Measurements from ENCODE around the gene STX8. TPM values are rescaled to one million over a fixed set of nuclear protein-coding genes. Genes with fewer than 3 reads are reported as not detected.
"Not testable (repeated sequence)": the region's sequence is repeated elsewhere in the genome, so short reads cannot be mapped to it uniquely, and the experiment has no call there.

Gene STX8
- polyA plus RNA-seq, 5 donors: 52.5 to 68.2 (median 60.0) TPM

DNA sequence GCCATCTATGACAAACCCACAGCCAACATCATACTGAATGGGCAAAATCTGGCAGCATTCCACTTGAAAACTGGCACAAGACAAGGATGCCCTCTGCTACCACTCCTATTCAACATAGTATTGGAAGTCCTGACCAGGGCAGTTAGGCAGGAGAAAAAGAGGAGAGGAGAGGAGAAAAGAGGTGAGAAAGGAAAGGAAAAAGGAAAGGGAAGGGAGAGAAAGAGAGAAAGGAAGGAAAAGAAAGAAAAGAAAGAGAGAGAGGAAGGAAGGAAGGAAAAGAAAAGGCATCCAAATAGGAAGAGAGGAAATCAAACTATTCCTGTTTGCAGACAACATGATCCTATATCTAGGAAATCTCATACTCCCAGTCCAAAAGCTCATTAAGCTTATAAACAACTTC lies 11.5 kb downstream of the STX8 start:
- no peak for DNase-seq

DNA sequence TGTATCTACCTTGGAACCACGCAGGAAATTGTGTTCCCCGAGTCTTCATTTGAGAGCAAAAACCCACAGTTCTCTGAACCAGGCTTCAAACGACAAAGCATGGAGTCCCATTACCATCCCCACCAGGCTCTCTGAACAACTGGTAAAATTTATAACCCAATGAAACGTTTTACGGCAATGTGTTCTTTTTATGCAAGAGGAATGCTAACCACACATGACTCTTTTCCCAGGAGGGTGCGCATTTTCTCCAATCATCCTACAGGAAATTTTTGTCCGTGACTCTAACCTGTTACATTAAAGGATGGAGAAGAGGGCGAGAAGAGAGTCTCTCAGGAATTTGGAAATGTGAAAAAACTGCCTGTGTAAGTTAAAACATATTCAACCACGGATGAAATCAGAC lies 17.8 kb downstream of the STX8 start:
- DNase-seq: no peak

DNA sequence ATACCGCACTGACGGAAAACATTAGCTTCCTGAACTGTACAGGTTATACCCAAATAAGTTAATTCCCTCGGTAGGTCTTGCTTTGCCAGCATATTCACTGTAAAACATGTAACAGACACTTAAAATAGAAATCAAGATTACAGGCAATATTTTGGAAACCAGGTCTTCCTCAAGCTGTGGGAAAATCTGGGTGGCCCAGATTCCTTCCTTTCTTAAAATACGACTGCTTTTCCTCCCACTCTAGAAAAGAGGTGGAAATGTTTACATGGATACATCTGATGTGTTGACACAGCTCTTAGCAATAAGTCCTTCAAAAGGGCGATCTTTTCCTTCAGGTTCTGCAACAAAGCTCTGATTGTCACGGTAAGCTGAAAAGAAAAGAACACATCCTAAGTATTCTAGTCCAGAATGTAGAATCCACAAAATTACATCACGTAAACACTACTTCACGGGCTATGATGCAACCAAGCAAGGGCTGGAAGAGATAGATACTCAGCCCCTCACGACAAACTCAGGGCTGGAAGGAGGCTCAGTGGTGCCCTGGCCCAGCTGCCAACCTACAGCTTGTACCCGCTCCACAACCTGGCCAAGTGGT lies 18.4 kb downstream of the STX8 start:
- no peak for DNase-seq

DNA sequence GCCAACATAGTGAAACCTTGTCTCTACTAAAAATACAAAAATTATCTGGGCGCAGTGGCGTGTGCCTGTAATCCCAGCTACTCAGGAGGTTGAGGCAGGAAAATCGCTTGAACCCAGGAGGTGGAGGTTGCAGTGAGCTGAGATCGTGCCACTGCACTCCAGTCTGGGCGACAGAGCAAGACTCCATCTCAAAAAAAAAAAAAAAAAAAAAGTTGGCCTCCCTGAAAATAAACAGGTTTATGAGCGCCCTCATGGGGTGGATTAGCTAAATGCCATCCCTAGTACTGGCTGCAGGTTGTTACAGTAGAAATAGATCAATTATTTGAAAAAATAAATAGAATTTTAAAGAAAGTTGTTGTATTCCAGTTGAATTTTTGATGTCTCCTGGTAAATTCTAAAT lies 20.9 kb downstream of the STX8 start:
- not testable (repeated sequence) for DNase-seq

DNA sequence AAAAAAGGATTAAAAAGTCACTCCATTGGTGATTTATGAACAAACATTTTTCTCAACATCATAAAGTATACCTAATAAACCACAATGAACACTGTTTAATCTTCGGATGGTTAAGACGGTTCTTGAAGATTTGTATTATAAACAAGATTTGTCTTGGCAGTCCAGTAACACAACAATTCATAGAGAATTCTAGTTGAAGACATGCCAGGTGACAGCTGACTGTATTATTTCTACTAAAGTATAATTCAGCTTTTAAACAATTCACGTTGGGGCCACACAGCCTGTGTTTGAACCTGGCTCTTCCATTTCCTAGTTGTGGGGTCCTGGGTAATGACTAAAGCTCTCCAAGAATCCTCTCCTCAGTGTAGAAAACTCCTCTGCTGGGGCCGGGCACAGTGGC lies 22.0 kb downstream of the STX8 start:
- no peak for DNase-seq

GRCh38 chr17:9553181-9553580 lies 22.4 kb downstream of the STX8 start:
- DNase-seq: no peak

GRCh38 chr17:9549215-9549614 lies 26.4 kb downstream of the STX8 start:
- DNase-seq: no peak

- DNase-seq: no peak
Observed at GRCh38 chr17:9544221-9544620, 31.4 kb downstream of the STX8 start.

GRCh38 chr17:9541718-9542117 lies 33.9 kb downstream of the STX8 start:
- DNase-seq: no peak

DNA sequence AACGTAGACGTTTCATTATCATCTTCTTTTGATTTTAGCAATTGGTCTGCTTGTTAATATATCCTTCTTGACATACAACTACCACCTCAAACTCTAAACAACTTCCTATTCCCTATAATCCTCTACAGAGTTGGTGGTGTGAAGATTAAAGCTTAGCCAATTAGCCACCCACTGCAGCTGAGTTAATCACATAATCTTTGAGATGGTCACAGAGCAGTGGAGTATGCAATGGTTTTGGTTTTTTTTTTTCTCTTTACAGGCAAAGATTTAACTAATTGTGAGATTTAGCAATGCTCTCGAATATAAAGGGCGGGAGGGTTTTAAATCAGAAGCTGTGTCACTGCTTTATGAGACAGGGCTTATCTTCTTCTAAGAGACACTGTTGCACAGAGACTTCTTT lies 37.0 kb downstream of the STX8 start:
- DNase-seq: no peak

- no peak for DNase-seq
Observed at GRCh38 chr17:9537177-9537776, 38.3 kb downstream of the STX8 start.

DNA sequence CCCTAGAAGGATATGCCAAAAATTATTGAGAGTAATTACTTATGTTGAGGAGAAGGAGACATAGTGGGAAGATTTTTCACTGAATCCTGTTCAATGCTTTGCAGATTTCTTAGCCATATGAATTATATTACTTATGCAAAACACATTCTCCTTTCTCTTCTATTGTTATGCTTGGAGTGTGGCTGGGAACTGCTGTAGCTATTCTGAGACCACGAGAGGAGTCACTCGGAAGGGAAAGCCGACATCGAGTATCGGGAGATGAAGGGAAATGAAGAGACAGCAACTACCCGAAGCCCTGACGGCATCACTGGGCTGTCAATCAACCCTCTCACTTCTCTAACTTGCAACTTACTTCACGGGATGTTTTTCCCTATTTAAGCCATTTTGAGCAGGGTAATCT lies 39.6 kb downstream of the STX8 start:
- DNase-seq: no peak

DNA sequence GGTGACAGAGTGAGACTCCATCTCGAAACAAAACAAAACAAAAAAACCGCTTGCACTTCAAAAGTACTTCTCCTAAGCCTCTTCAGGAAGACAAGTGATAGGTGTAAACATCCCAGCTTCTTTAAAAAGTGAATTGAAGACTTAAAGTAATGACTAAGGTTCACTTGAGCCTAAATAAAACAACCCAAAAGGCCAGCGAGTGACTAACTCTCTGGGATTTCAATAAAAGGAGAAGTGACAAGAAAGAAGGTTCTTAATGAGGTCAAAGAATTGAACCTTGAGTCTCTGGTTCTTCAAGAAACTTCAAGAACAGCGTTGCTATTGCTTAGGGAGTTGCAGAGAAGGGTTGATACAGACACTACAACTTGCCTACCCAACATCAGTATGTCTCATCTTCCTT lies 42.2 kb downstream of the STX8 start:
- no peak for DNase-seq

- DNase-seq: no peak
Observed at GRCh38 chr17:9532715-9533114, 42.9 kb downstream of the STX8 start.

DNA sequence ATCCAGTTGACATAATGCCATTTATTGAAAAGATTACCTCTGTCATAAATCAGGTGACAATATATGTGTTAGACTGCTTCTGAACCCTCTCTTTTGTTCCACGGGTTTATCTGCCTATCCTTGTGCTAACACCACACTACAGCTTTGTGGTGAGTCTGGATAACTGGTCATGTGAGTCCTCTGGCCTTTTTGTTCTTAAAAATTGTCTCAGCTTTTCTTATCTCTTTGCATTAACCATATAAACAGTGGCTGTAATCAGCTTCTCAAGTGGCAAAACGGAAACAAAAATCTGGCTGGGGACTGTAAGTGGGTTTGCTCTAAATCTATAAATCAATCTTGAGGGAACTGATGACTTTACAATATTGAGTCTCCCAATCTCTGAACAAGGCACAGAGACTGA lies 44.6 kb downstream of the STX8 start:
- no peak for DNase-seq

- DNase-seq: no peak
Observed at GRCh38 chr17:9529033-9529700, 46.5 kb downstream of the STX8 start.

- DNase-seq: no peak
Observed at GRCh38 chr17:9527788-9528187, 47.8 kb downstream of the STX8 start.

DNA sequence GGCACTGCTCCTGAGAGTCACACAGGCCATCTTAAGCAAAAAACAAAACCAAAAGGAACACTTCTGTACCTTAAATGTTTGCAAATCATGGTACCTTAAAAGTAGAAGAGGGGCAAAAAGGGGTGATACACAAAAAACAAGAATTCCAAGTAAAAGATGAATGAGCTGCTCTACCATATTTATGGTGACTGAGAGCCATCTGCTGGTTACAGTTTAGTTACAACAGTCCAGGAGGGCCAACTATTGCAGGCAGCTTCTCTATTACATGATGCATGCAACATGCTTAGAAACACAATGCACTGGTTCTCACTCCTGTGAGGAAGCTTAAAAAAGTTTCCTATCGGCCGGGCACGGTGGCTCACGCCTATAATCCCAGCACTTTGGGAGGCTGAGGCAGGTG lies 53.5 kb downstream of the STX8 start:
- peak; percentile 10 to 38 for DNase-seq

GRCh38 chr17:9521062-9521461 lies 54.6 kb downstream of the STX8 start:
- DNase-seq: no peak

GRCh38 chr17:9520649-9521048 lies 55.0 kb downstream of the STX8 start:
- no peak for DNase-seq

DNA sequence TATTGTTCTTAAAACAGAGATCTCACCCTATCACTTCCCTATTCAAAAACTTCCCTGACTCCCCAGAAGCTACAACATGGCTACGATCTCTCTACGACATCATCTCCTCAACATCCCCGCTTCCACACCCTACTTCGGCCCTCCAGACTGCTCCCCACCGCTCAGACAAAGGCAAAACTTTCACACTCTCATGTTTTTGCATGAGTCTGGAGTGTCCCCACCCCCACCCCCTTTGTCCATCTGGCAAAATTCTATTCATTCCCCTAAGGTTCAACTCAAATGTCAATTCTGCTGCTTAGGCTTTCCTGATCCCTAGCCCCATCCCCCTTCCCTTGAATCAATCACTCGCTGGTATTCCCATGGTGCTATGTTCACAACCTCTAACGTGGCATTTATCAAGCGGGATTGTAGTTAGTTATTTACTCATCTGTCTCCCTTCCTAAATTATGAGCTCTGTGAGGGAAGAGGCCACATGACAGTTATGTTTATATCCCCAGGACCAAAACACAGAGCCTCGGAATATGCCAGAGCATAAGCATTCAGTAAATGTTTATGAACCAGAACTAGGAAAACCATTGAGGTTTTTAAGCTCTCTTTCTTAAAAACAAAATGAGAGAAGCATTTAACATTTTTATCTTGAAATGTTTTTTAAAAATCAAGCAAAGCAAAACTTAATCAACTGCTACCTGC lies 55.9 kb downstream of the STX8 start:
- DNase-seq: no peak

- no peak for DNase-seq
Observed at GRCh38 chr17:9517396-9517795, 58.2 kb downstream of the STX8 start.

GRCh38 chr17:9513266-9513665 lies 62.4 kb downstream of the STX8 start:
- no peak for DNase-seq
